IPS DF 4.7 (cell line): ENCODE data around the gene TMC2.
"Not testable (repeated sequence)": the region's sequence is repeated elsewhere in the genome, so short reads cannot be mapped to it uniquely, and the experiment has no call there.

Experiments used
- DNase-seq: peaks from one replicate; pipeline ENCODE4 v3.0.0-alpha.2; 2013; ENCODE audit warnings: low spot score; ENCODE audit errors: extremely low read depth

The TMC2 gene

GRCh38 chr20:2523919-2524708, 12.3 kb upstream of the TMC2 start:
- no peak for DNase-seq

- DNase-seq: no peak
Observed at GRCh38 chr20:2524709-2525506, 11.5 kb upstream of the TMC2 start.

GRCh38 chr20:2526218-2526583, 10.2 kb upstream of the TMC2 start:
- DNase-seq: not testable (repeated sequence)

GRCh38 chr20:2527762-2528161, 8.6 kb upstream of the TMC2 start:
- no peak for DNase-seq

- DNase-seq: no peak
Observed at GRCh38 chr20:2528671-2529271, 7.6 kb upstream of the TMC2 start.

GRCh38 chr20:2533118-2533517, 3.3 kb upstream of the TMC2 start:
- no peak for DNase-seq

GRCh38 chr20:2535711-2536559, 438 bp upstream of the TMC2 start:
- no peak for DNase-seq

GRCh38 chr20:2537101-2537500, 728 bp downstream of the TMC2 start:
- no peak for DNase-seq

GRCh38 chr20:2538356-2538755, 2.0 kb downstream of the TMC2 start:
- no peak for DNase-seq

- no peak for DNase-seq
Observed at GRCh38 chr20:2538931-2539720, 2.8 kb downstream of the TMC2 start.

GRCh38 chr20:2541940-2542339, 5.6 kb downstream of the TMC2 start:
- no peak for DNase-seq

- DNase-seq: no peak
Observed at GRCh38 chr20:2542361-2542760, 6.0 kb downstream of the TMC2 start.

GRCh38 chr20:2544211-2544610, 7.8 kb downstream of the TMC2 start:
- no peak for DNase-seq

- DNase-seq: no peak
Observed at GRCh38 chr20:2545594-2545993, 9.2 kb downstream of the TMC2 start.

- DNase-seq: no peak
Observed at GRCh38 chr20:2557873-2558580, 21.7 kb downstream of the TMC2 start.

- no peak for DNase-seq
Observed at GRCh38 chr20:2558581-2559278, 22.4 kb downstream of the TMC2 start.

GRCh38 chr20:2559279-2559626, 22.9 kb downstream of the TMC2 start:
- no peak for DNase-seq

- DNase-seq: no peak
Observed at GRCh38 chr20:2559651-2560050, 23.3 kb downstream of the TMC2 start.

GRCh38 chr20:2563116-2563515, 26.7 kb downstream of the TMC2 start:
- no peak for DNase-seq

- no peak for DNase-seq
Observed at GRCh38 chr20:2564406-2564805, 28.0 kb downstream of the TMC2 start.
